IMR-90 (cell line): ENCODE results near the gene FRMD3.

ENCODE experiments used
- BHLHE40 ChIP-seq: fragments of 150-350 bp; IDR thresholded peaks from 2 replicates; pipeline ENCODE4 v1.6.1; 2016; ENCODE audit warnings: mild to moderate bottlenecking, low read depth, low read length
- CEBPB ChIP-seq: IDR thresholded peaks from 2 replicates; pipeline ENCODE4 v1.6.1; 2012; ENCODE audit warnings: low read depth, low read length, improper control_type of control experiment
- CHD1 ChIP-seq: IDR thresholded peaks from 2 replicates; pipeline ENCODE4 v1.6.1; 2012; ENCODE audit warnings: low read depth, low read length, improper control_type of control experiment
- FOS ChIP-seq: fragments of 150-350 bp; IDR thresholded peaks from 2 replicates; pipeline ENCODE4 v1.6.1; 2016; ENCODE audit warnings: low read depth, low read length
- NFE2L2 ChIP-seq: fragments of 150-350 bp; IDR thresholded peaks from 2 replicates; pipeline ENCODE4 v1.6.1; 2016; ENCODE audit warnings: low read depth, mild to moderate bottlenecking, low read length
- POLR2A ChIP-seq: IDR thresholded peaks from 2 replicates; pipeline ENCODE4 v1.6.1; 2012; ENCODE audit warnings: mild to moderate bottlenecking, low read depth, low read length
- RAD21 ChIP-seq: IDR thresholded peaks from 2 replicates; pipeline ENCODE4 v1.6.1; 2012; ENCODE audit warnings: low read length, improper control_type of control experiment
- RCOR1 ChIP-seq: IDR thresholded peaks from 2 replicates; pipeline ENCODE4 v1.6.1; 2012; ENCODE audit warnings: mild to moderate bottlenecking, low read length, improper control_type of control experiment; ENCODE audit not compliant: insufficient replicate concordance
- RFX5 ChIP-seq: IDR thresholded peaks from 2 replicates; pipeline ENCODE4 v1.8.0; 2012; ENCODE audit warnings: low read depth, mild to moderate bottlenecking, low read length, moderate library complexity
- TF ChIP-seq, protein P1 (sequence below): conservative IDR thresholded peaks from 2 replicates; pipeline ENCODE4 v1.5.1; 2012; ENCODE audit warnings: mild to moderate bottlenecking, low read depth, low read length, improper control_type of control experiment
- TF ChIP-seq, protein P2 (sequence below): fragments of 150-350 bp; IDR thresholded peaks from 2 replicates; pipeline ENCODE4 v1.6.1; 2017; ENCODE audit warnings: mild to moderate bottlenecking, antibody characterized with exemption, low read length, low read depth
- TF ChIP-seq, protein P3 (sequence below): fragments of 150-350 bp; IDR thresholded peaks from 2 replicates; pipeline ENCODE4 v1.6.1; 2016; ENCODE audit warnings: low read depth, mild to moderate bottlenecking, low read length, moderate library complexity, borderline replicate concordance

DNA sequence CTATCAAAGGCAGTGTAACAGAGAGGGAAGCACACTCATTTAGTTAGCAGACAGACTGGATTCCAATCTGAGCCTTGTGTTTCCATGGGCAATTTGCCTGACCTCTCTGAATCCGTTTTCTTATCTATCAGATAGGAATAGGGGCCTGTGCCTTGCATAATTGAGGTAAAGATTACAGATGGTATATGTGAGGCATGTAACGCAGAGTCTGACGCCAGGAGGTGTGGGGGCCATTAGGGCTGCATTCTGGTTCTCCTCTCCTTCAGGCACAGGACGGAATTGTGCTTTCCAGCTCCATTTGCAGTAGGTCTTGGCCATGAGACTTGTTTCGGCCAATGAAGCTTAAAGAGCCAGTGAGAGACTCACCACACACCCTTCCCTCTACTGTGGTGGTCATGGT lies 97.6 kb downstream of the FRMD3 start:
- no peak for TF ChIP-seq RAD21
- TF ChIP-seq, protein P1, sequence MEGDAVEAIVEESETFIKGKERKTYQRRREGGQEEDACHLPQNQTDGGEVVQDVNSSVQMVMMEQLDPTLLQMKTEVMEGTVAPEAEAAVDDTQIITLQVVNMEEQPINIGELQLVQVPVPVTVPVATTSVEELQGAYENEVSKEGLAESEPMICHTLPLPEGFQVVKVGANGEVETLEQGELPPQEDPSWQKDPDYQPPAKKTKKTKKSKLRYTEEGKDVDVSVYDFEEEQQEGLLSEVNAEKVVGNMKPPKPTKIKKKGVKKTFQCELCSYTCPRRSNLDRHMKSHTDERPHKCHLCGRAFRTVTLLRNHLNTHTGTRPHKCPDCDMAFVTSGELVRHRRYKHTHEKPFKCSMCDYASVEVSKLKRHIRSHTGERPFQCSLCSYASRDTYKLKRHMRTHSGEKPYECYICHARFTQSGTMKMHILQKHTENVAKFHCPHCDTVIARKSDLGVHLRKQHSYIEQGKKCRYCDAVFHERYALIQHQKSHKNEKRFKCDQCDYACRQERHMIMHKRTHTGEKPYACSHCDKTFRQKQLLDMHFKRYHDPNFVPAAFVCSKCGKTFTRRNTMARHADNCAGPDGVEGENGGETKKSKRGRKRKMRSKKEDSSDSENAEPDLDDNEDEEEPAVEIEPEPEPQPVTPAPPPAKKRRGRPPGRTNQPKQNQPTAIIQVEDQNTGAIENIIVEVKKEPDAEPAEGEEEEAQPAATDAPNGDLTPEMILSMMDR: no peak
- TF ChIP-seq POLR2A: no peak
- no peak for TF ChIP-seq CHD1
- TF ChIP-seq CEBPB: no peak
- TF ChIP-seq, protein P2, sequence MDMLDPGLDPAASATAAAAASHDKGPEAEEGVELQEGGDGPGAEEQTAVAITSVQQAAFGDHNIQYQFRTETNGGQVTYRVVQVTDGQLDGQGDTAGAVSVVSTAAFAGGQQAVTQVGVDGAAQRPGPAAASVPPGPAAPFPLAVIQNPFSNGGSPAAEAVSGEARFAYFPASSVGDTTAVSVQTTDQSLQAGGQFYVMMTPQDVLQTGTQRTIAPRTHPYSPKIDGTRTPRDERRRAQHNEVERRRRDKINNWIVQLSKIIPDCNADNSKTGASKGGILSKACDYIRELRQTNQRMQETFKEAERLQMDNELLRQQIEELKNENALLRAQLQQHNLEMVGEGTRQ: no peak
- no peak for TF ChIP-seq RCOR1
- TF ChIP-seq BHLHE40: no peak
- TF ChIP-seq FOS: no peak
- TF ChIP-seq RFX5: no peak
- TF ChIP-seq, protein P3, sequence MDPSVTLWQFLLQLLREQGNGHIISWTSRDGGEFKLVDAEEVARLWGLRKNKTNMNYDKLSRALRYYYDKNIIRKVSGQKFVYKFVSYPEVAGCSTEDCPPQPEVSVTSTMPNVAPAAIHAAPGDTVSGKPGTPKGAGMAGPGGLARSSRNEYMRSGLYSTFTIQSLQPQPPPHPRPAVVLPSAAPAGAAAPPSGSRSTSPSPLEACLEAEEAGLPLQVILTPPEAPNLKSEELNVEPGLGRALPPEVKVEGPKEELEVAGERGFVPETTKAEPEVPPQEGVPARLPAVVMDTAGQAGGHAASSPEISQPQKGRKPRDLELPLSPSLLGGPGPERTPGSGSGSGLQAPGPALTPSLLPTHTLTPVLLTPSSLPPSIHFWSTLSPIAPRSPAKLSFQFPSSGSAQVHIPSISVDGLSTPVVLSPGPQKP: no peak
- no peak for TF ChIP-seq NFE2L2
